K562 (cell line): ENCODE measurements around the gene NDUFA6. TPM values are rescaled to one million over a fixed set of nuclear protein-coding genes. Genes with fewer than 3 reads are reported as not detected.

ENCODE experiments used
- ATAC-seq: fragments of 200-7000 bp; cut with Tn5 transposase; 3 replicates; pipeline ENCODE4 v1.9.1; 2020; ENCODE audit warnings: moderate library complexity
- BruUV-seq: library from RNA; stranded (reverse); fragments of 400-500 nt; replicated peaks from 2 replicates; lab custom pipeline; 2021; lab: Mats Ljungman, UMichigan
- CTCF ChIA-PET: fragments of 300-600 bp; formaldehyde crosslinking; extraction: SDS; loops from one replicate; lab custom pipeline; 2021; ENCODE audit warnings: low intra/inter-chr PET ratio; lab: Yijun Ruan, JAX
- POLR2A ChIA-PET: fragments of 300-600, 350-650 bp; sonication (Branson Sonifier 250); formaldehyde crosslinking; extraction: SDS; loops from one replicate; lab custom pipeline; 2021; ENCODE audit warnings: antibody characterized with exemption, inconsistent platforms; lab: Yijun Ruan, JAX
- DNase-seq, 4 experiments: peaks; one replicate each; pipeline versions ENCODE4 v3.0.0 to v3.0.0-alpha.2; 2011 to 2018; ENCODE audit warnings: low spot score in 3 of 4, mixed read lengths in 3 of 4; ENCODE audit errors: extremely low read depth in 1 of 4
- FAIRE-seq: peaks from 2 replicates; lab custom pipeline; 2011; peaks lifted over from hg19 to GRCh38; lab: Jason Lieb, UNC
- H2AFZ ChIP-seq: 2 replicates; pipeline ENCODE4 v1.6.0; 2011; ENCODE audit warnings: low read depth, low read length, control low read depth, inconsistent platforms
- H3K27ac ChIP-seq: fragments of 200-600 bp; 3 replicates; pipeline ENCODE4 v1.8.0; 2011; ENCODE audit warnings: low read depth, mild to moderate bottlenecking, control low read depth, inconsistent platforms, low read length, moderate library complexity, mixed read lengths; ENCODE audit errors: extremely low read depth
- H3K27me3 ChIP-seq, 2 experiments: fragments of 300-600 bp in 1 of 2; 2 replicates in 1 of 2; 3 replicates in 1 of 2; pipeline versions ENCODE4 v1.6.0 to v1.8.0; 2011; ENCODE audit warnings: inconsistent platforms in 2 of 2, low read length in 2 of 2, mild to moderate bottlenecking in 1 of 2, mixed read lengths in 1 of 2, moderate library complexity in 1 of 2; ENCODE audit not compliant: control insufficient read depth in 2 of 2, insufficient read depth in 2 of 2
- H3K36me3 ChIP-seq: fragments of 300-600 bp; 3 replicates; pipeline ENCODE4 v1.8.0; 2011; ENCODE audit warnings: mild to moderate bottlenecking, low read length, inconsistent platforms; ENCODE audit not compliant: control insufficient read depth, insufficient read depth
- H3K4me1 ChIP-seq, 2 experiments: fragments of 200-600 bp in 1 of 2; replicated peaks in 1 of 2; 2 replicates in 1 of 2; 3 replicates in 1 of 2; pipeline versions ENCODE4 v1.5.1 to v1.8.0; 2011; ENCODE audit warnings: inconsistent platforms in 2 of 2, low read length in 2 of 2, mild to moderate bottlenecking in 1 of 2, mixed read lengths in 1 of 2, moderate library complexity in 1 of 2; ENCODE audit not compliant: control insufficient read depth in 2 of 2, insufficient read depth in 2 of 2
- H3K4me2 ChIP-seq: 2 replicates; pipeline ENCODE4 v1.6.1; 2011; ENCODE audit warnings: low read length, control low read depth, inconsistent platforms, mixed read lengths; ENCODE audit not compliant: insufficient read depth
- H3K4me3 ChIP-seq: fragments of 200-600 bp; sonication (generic), shearing (Covaris generic); 2 replicates; pipeline ENCODE4 v1.5.1; 2016; ENCODE audit warnings: control low read depth, inconsistent platforms
- H3K79me2 ChIP-seq: fragments of 200-600 bp; 3 replicates; pipeline ENCODE4 v1.8.0; 2011; ENCODE audit warnings: low read length, inconsistent platforms; ENCODE audit not compliant: control insufficient read depth, insufficient read depth
- H3K9ac ChIP-seq, 2 experiments: 2 replicates each; pipeline versions ENCODE4 v1.6.0 to v1.6.1; 2011; ENCODE audit warnings: low read depth in 2 of 2, low read length in 2 of 2, control low read depth in 1 of 2, inconsistent platforms in 1 of 2, mild to moderate bottlenecking in 1 of 2, mixed read lengths in 1 of 2; ENCODE audit not compliant: insufficient read depth in 1 of 2
- H3K9me1 ChIP-seq: one replicate; pipeline ENCODE4 v1.6.0; 2011; ENCODE audit warnings: inconsistent platforms, mild to moderate bottlenecking, low read length, moderate library complexity; ENCODE audit not compliant: control insufficient read depth, insufficient read depth
- H3K9me3 ChIP-seq: replicated peaks from 2 replicates; pipeline ENCODE4 v1.5.1; 2011; ENCODE audit warnings: low read depth, low read length, inconsistent platforms; ENCODE audit not compliant: control insufficient read depth, insufficient read depth
- H4K20me1 ChIP-seq: replicated peaks from 2 replicates; pipeline ENCODE4 v1.6.1; 2011; ENCODE audit warnings: low read length, inconsistent platforms, mixed read lengths; ENCODE audit not compliant: control insufficient read depth, insufficient read depth
- DPF2 ChIP-seq: fragments of 450-650 bp; IDR thresholded peaks from 2 replicates; pipeline ENCODE4 v1.6.1; 2016
- KDM1A ChIP-seq, 2 experiments: fragments of 450-650 bp; IDR thresholded peaks; 2 replicates each; pipeline ENCODE4 v1.6.1; 2016; ENCODE audit warnings: mild to moderate bottlenecking in 2 of 2
- SIRT6 ChIP-seq: IDR thresholded peaks from one replicate; pipeline ENCODE4 v1.6.1; 2012; ENCODE audit warnings: low read depth, mild to moderate bottlenecking, control low read depth, inconsistent platforms, low read length, moderate library complexity
- SMARCC2 ChIP-seq: fragments of 450-650 bp; IDR thresholded peaks from 2 replicates; pipeline ENCODE4 v1.6.1; 2017; ENCODE audit warnings: antibody characterized with exemption, moderate library complexity, mild to moderate bottlenecking, low read depth
- ZNF3 ChIP-seq: fragments of 250-450 bp; sonication (Bioruptor Pico); IDR thresholded peaks from 2 replicates; pipeline ENCODE4 v1.5.0; 2021; ENCODE audit warnings: mild to moderate bottlenecking, moderate library complexity
- WGBS: fragments of 100-300 bp; shearing (Covaris generic); methylation state at CpG from one replicate; pipeline ENCODE4 v1.1.6; 2016; ENCODE audit warnings: low coverage, mixed read lengths; ENCODE audit not compliant: insufficient coverage; ENCODE audit errors: missing lambda C conversion rate; 5-methylcytosine and 5-hydroxymethylcytosine counted together
- in situ Hi-C: fragments of 300-500 bp; cut with MboI; formaldehyde crosslinking; loops from 4 replicates; pipeline ENCODE4 v1.15.0; 2018; ENCODE audit warnings: inconsistent platforms, mixed read lengths
- intact Hi-C: fragments of 100-400 bp; cut with micrococcal nuclease; formaldehyde crosslinking; loops from 2 replicates; pipeline ENCODE4 v1.14.2; 2022
- polyA plus RNA-seq, 8 experiments: library from polyadenylated mRNA; depleted of rRNA in 4 of 8; stranded (reverse) in 5 of 8; unstranded in 3 of 8; fragments of >200 nt; fragmentation: Nextera tagmentation in 2 of 8; fragmentation: Illumina TruSeq in 1 of 8; extraction: Ambion mirVana in 2 of 8; extraction: Trizol in 1 of 8; gene quantifications; 2 replicates each; pipeline versions ENCODE4 v1.2.1 to v1.2.3, GENCODE V29; 2011 to 2014; ENCODE audit warnings: inconsistent platforms in 1 of 8, missing spikeins in 1 of 8
- total RNA-seq, 7 experiments: library from RNA; depleted of rRNA in 6 of 7; stranded (reverse); fragments of >200 nt in 6 of 7; fragmentation: Illumina TruSeq in 2 of 7; extraction: Trizol in 2 of 7; gene quantifications; 2 replicates each; pipeline versions ENCODE4 v1.2.1 to v1.2.3, GENCODE V29; 2011 to 2021; ENCODE audit warnings: low replicate concordance in 1 of 7
- TF ChIP-seq, protein P1 (sequence below): sonication (generic); formaldehyde crosslinking; IDR thresholded peaks from 2 replicates; pipeline ENCODE4 v1.8.0; 2022; ENCODE audit warnings: mild to moderate bottlenecking, missing genetic modification reagents
- TF ChIP-seq, protein P2 (sequence below): fragments of 250-450 bp; sonication (Bioruptor Pico); IDR thresholded peaks from 2 replicates; pipeline ENCODE4 v1.4.0; 2020
- TF ChIP-seq, protein P3 (sequence below): fragments of 250-450 bp; sonication (Bioruptor Pico); IDR thresholded peaks from 2 replicates; pipeline ENCODE4 v1.8.0; 2021; ENCODE audit warnings: moderate library complexity, mild to moderate bottlenecking, inconsistent platforms

The NDUFA6 gene
- total and polyA plus RNA-seq, 9 of the 15 experiments (the other 6 are each of a cell fraction or from before 2014, with no cell fraction given), result 90.0 to 474 (median 128) TPM

DNA sequence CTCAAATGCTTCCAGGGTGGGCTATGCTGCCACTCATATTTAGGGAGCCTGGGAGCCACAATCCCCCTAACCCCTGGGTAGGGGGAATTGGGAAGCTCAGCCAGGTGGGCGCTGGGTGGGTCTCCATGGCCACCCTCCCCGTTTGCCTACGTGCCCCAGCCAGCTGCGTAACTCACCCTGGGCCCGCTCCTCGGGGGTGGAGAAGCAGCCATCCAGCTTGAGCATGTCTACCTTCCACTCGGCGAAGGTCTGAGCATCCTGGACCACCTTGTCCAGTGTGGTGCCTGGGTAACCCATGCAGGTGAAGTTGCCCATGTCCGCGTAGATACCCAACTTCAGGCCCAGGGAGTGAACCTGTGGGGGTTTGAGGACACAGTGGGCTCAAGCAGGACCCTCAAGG, 23.6 kb downstream of the NDUFA6 start (continued):
- TF ChIP-seq, protein P1, sequence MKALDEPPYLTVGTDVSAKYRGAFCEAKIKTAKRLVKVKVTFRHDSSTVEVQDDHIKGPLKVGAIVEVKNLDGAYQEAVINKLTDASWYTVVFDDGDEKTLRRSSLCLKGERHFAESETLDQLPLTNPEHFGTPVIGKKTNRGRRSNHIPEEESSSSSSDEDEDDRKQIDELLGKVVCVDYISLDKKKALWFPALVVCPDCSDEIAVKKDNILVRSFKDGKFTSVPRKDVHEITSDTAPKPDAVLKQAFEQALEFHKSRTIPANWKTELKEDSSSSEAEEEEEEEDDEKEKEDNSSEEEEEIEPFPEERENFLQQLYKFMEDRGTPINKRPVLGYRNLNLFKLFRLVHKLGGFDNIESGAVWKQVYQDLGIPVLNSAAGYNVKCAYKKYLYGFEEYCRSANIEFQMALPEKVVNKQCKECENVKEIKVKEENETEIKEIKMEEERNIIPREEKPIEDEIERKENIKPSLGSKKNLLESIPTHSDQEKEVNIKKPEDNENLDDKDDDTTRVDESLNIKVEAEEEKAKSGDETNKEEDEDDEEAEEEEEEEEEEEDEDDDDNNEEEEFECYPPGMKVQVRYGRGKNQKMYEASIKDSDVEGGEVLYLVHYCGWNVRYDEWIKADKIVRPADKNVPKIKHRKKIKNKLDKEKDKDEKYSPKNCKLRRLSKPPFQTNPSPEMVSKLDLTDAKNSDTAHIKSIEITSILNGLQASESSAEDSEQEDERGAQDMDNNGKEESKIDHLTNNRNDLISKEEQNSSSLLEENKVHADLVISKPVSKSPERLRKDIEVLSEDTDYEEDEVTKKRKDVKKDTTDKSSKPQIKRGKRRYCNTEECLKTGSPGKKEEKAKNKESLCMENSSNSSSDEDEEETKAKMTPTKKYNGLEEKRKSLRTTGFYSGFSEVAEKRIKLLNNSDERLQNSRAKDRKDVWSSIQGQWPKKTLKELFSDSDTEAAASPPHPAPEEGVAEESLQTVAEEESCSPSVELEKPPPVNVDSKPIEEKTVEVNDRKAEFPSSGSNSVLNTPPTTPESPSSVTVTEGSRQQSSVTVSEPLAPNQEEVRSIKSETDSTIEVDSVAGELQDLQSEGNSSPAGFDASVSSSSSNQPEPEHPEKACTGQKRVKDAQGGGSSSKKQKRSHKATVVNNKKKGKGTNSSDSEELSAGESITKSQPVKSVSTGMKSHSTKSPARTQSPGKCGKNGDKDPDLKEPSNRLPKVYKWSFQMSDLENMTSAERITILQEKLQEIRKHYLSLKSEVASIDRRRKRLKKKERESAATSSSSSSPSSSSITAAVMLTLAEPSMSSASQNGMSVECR (CRISPR knock-in tag), result no peak

DNA sequence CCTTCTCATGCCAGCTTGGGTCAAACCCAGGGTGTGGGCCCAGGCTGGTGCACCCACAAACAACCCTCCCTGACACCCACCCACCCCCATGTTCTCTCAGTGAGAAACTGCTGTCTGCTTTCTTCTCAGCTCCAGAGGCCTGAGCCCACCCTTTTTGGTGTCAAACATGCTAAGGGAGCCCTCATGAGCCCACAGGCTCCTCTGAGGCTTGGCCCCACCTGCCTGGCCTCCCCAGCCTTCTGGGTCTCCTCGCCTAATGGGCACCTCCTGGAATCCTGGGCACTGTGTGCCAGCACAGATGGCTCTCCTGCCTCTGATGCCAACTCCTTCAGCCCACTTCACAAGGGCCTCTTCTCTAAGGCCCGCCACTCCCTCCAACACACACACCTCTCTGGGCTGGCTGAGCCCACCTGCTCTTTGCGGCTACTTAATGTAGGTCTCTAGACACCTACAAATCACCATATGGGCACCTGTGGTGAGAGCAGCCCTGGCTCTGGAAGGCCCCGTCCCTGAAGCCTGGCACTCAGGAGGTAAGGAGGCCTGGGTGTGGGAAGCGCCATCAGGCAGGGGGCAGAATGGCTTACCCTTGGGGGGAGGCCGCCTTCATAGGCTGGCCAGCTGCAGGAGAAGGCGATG, 24.3 kb downstream of the NDUFA6 start:
- ChIA-PET CTCF (no interaction called here), POLR2A (no interaction called here)
- Histone ChIP-seq H2AFZ (no peak overlapping the region), H4K20me1 (no peaks in the 10 kb centered on the region), H3K27ac (no peak overlapping the region), H3K4me1 (peaks cover 16 to 24% of the 10 kb centered on the region in 2 experiments; a peak in 4 of 5 replicates), H3K4me3 (no peak overlapping the region), H3K9ac (no peak overlapping the region), H3K36me3 (peaks cover 45% of the 10 kb centered on the region; the same call in 2 of the 3 replicates), H3K79me2 (peaks cover 19% of the 10 kb centered on the region), H3K4me2 (no peak overlapping the region), H3K9me3 (no peaks in the 10 kb centered on the region; the same call in 1 of the 2 replicates), H3K9me1 (peaks cover 2% of the 10 kb centered on the region), H3K27me3 (no peaks in the 10 kb centered on the region)
- ATAC-seq (no peak), DNase-seq (no peak), FAIRE-seq (no peak)
- BruUV-seq, result no TSS peak
- in situ Hi-C loops, result no loop called here
- WGBS, result 94% methylated on average over 5 of the region's 7 CpGs
- intact Hi-C loops, result no loop called here
- TF ChIP-seq, protein P2, sequence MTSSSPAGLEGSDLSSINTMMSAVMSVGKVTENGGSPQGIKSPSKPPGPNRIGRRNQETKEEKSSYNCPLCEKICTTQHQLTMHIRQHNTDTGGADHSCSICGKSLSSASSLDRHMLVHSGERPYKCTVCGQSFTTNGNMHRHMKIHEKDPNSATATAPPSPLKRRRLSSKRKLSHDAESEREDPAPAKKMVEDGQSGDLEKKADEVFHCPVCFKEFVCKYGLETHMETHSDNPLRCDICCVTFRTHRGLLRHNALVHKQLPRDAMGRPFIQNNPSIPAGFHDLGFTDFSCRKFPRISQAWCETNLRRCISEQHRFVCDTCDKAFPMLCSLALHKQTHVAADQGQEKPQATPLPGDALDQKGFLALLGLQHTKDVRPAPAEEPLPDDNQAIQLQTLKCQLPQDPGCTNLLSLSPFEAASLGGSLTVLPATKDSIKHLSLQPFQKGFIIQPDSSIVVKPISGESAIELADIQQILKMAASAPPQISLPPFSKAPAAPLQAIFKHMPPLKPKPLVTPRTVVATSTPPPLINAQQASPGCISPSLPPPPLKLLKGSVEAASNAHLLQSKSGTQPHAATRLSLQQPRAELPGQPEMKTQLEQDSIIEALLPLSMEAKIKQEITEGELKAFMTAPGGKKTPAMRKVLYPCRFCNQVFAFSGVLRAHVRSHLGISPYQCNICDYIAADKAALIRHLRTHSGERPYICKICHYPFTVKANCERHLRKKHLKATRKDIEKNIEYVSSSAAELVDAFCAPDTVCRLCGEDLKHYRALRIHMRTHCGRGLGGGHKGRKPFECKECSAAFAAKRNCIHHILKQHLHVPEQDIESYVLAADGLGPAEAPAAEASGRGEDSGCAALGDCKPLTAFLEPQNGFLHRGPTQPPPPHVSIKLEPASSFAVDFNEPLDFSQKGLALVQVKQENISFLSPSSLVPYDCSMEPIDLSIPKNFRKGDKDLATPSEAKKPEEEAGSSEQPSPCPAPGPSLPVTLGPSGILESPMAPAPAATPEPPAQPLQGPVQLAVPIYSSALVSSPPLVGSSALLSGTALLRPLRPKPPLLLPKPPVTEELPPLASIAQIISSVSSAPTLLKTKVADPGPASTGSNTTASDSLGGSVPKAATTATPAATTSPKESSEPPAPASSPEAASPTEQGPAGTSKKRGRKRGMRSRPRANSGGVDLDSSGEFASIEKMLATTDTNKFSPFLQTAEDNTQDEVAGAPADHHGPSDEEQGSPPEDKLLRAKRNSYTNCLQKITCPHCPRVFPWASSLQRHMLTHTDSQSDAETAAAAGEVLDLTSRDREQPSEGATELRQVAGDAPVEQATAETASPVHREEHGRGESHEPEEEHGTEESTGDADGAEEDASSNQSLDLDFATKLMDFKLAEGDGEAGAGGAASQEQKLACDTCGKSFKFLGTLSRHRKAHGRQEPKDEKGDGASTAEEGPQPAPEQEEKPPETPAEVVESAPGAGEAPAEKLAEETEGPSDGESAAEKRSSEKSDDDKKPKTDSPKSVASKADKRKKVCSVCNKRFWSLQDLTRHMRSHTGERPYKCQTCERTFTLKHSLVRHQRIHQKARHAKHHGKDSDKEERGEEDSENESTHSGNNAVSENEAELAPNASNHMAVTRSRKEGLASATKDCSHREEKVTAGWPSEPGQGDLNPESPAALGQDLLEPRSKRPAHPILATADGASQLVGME (CRISPR knock-in tag), result no peak
- TF ChIP-seq KDM1A (IDR thresholded peaks at IDR 0.05), result no peak
- TF ChIP-seq SMARCC2, result no peak
- no peak for TF ChIP-seq ZNF3 (CRISPR knock-in tag)
- no peak for TF ChIP-seq DPF2
- TF ChIP-seq SIRT6, result no peak
- TF ChIP-seq, protein P3, sequence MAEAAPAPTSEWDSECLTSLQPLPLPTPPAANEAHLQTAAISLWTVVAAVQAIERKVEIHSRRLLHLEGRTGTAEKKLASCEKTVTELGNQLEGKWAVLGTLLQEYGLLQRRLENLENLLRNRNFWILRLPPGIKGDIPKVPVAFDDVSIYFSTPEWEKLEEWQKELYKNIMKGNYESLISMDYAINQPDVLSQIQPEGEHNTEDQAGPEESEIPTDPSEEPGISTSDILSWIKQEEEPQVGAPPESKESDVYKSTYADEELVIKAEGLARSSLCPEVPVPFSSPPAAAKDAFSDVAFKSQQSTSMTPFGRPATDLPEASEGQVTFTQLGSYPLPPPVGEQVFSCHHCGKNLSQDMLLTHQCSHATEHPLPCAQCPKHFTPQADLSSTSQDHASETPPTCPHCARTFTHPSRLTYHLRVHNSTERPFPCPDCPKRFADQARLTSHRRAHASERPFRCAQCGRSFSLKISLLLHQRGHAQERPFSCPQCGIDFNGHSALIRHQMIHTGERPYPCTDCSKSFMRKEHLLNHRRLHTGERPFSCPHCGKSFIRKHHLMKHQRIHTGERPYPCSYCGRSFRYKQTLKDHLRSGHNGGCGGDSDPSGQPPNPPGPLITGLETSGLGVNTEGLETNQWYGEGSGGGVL (CRISPR knock-in tag), result no peak
